HS-5 (cell line): Measurements from ENCODE around the gene TENT4A.

Experiments used
- DNase-seq: peaks from one replicate; pipeline ENCODE4 v3.0.0-alpha.2; 2012; ENCODE audit warnings: low read depth

Gene TENT4A

DNA sequence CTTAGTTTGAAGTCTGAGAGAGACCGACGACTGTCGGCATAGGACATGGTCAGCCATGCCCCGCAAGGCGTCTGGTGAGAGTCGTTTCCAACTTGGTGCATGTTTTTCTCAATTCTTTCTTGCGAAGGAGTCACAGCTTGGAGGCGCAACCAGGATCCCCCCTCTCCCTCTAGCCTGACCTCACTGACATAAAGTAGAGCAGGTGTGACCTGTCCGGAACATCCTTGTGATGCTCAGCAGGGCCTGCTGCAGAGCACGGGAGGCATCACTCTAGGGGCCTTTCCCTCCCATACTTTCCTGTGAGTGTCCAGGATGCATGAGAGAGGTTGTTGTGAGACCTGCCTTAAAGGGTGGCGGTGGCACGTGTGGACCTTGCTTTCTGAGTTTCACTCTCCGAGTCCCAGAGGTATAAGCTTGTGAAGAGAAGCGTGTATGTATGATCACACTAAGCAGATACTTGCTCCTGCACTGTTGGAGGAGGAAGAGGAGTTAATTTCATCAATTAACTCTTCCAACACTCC is 5.0 kb downstream of the TENT4A start:
- DNase-seq, result no peak

DNA sequence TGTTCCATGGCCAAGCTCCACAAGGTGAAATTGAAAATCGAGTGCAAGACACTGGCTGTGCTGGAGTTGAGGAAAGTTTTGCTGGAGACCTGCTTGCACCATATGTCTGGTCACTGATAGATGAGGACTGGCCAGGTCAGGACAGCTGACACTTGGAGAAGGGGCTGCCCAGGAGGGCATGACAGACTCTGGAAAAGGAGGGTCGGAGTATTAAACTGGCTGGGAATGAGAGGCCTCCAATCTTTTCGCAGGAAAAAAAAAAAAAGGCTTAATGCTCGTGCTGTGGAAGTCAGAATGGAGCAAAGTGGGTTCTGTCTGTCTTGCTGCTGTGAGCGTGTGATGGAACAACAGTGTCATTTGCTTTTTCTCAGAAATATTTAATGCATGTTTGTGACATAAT is 5.5 kb downstream of the TENT4A start:
- no peak for DNase-seq

DNA sequence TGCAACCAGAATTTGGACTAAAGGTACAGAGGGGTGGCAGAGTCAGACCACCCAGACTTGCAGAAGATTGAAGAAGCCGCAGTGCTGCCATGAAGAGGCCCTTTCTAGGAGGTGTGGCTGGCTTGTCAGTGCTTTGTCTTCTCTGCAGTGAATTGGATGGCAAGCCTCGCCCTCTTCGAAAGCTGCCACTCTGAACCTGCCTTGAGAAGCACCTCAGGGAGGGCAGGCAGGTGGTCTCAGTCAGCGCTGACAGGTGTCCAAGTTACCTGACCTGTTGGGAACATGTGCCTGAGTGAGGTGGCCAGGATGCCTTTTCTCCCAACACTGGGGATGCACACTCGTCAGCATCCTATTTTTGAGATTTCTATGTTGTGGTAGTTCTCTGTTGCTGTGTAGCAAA is 6.2 kb downstream of the TENT4A start:
- no peak for DNase-seq

DNA sequence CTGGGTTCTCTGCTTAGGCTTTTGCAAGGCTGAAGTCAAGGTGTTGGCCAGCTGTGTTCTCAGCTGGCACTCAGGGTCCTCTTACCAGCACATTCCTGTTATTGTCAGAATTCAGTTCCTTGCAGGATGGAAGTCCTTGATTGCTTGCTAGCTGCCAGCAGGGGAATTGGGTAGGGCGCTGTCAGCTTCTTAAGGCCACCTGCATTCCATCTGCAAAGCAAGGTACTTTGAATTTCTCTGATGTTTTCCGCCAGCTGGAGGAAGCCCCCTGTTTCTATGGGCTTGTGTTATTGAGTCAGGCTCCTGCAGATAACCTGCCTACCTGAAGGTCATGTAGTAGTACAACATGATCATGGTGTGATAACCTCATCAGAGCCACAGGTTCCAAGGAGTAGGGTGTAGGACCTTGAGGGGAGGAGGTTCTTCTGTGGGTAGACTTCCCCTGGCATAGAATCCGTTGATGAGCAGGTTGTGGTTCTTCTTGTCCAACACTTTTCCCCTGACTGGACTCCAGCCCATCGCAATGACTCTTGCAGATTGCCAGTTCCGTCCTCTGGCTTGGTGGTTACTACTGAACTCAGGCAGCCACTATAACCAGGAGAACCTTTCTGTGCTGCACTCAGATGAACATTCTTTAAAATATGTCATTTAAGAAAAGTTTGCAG is 6.8 kb downstream of the TENT4A start:
- DNase-seq, result no peak

DNA sequence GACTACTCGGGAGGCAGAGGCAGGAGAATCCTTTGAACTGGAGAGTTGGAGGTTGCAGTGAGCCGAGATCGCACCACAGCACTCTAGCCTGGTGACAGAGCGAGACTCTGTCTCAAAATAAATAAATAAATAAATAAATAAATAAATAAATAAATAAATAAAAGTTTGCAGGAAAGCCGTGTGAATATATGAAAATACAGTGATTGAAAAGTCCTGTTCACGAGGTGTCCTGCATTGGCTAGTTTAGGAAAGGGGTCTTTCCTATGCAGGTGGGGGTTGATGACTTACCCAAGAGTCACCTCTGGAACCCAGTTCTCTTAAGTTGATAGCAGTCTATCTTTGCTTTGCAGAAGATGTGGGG is 7.3 kb downstream of the TENT4A start:
- DNase-seq, result no peak

DNA sequence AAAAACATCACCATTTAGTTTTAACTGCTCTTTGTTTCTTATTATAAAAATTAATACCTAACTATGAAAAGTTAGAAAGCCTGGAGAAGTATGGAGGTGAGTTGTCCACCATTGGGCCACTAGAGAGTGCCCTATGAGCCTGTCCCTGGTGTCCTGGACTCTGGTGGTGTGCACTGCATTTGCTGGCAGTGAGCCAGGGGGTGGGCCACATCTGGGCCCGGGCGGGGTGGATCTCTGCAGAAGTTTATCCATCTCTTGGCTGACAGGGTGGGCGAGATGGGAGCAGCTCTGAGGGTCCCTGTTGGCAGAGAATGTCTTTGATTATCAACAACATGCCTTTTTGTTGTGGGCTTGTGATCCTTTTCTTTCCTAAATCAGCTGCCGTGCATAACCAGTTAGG is 8.2 kb downstream of the TENT4A start:
- DNase-seq, result no peak

DNA sequence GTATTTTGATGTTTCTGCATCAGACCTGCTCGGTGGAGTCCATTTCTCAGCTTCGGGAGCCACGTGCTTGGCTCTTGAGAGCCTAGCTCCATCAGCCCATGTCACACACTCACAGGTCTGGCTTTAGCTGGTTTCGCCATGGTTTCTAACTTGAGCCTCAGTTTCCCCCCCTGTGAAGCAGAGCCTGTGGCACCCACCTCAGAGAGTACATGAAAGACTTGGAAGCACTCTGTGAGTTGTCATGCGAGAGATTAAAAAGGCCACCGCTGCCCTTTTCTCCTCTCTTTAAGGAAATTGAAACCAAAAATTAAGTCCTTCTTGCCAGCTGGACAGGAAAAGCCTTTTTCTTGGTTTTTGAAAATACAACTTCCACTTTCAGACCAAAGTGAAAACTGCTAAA is 8.8 kb downstream of the TENT4A start:
- DNase-seq, result no peak

DNA sequence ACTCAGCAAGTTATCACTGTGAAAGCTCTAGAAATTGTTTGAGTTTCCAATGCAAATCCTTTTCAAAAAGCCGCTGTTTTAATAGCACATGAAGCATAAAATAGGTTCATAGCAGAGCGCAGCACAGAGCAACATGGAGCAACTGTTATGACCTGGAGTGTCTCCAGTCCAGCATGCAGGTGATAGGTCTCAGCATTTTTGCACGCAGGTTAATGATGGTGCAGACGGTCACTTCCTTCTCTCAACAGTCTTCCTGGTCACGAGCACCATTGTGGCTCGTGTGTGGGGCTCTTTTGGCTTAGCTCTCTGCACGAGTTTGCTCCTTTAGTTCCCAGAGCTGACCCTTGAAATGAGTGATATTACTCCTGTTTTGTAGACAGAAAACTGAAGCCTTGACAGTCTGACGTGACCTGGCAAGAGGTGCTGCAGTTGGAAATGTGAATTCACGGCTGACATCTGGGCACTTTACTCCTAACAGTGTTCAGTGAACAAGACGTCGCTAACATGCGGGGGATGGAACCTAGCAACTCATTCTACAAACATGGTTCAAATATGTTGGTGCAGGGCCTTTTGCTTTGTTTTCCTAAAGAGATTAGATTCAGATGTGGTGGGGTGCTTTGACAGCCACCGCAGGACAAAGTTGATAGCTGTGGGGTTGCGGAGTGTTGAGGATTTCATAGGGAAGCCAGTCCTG is 10.0 kb downstream of the TENT4A start:
- no peak for DNase-seq

DNA sequence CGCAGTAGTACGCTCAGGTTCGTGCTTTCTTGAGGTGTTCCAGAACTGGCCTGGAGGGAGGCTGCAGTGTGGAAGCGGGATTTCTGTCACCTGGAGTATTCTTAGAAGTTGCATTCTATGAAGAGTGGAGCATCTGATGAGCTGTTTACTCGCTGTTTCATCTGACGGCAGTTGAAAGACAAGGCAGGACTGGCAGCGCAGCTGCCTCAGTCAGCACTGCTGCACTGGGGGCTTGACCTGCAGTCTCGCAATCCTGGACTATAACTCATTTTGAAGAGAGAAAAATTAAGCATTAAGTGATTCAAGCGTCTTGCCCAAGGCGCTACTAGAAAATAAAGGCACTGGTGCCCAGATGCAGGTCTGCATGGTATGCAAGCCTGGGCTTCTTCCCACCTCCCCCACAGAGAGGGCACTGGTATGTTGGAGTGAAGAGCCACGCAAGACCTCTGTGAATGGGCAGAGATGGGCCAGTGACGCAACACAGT is 10.6 kb downstream of the TENT4A start:
- no peak for DNase-seq

DNA sequence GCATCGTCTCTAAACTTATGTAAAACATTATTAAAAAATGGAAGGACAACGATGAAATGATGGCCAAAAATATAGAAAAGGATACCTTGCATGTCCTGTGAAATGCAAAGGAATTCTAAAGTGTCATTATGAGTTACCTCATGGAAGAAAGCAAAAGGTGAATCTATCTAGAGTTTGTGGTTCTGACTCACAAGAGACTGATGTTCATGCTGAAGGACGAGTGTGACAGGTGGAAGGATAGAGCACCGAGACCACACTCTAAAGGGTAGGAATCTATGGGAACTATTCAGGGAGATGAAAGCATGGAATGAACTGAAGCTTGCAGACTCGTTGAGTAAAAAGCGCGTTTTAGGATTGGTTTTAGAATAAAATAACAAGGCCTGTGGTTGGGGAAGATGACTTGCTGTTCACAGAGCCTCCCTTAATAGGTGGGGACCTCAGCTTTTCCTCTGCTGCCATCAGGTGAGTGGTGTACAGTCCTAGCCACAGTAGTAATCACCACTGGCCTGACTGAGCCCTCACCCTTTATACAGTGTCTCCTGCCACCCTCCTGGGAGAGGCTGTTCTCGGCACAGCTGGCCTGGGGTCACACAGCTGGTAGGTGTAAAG is 11.2 kb downstream of the TENT4A start:
- DNase-seq, result no peak

DNA sequence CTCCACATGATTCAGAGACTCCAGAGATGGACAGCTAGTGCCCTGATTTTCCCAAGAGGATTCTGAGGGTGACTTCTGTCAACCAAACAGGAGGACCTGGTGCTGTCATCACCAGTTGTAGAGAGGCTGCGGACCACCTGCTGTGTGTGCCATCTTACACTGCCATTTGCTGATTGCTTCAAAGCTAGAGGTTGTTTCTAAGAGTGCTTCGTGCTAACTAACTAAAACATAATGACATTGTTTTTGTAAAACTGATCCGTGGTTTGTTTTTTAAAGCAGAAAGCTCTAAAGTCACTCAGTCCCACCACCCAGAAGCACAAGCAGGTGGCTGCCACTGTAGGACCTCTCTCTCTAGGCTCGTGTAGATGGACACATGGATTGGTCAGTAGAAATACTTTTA is 12.2 kb downstream of the TENT4A start:
- no peak for DNase-seq

DNA sequence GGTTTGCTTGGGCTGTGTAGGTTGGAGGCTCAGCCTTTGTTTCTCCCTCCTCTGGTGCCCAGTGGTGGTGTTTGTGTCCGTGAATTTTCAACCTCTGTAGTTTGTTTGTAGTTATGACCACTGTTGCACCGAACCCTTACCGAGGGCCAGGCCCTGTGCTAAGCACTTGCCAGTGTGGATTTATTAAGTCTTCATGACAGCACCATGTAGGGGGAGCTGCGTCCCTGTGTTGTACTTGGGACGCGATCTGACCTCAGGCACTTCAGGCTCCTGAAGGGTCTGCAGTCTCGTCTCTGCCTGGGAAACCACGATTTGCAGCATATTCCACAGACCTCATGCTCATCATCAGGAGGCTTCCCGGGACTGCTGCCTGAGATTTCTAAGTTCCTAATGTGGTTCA is 12.8 kb downstream of the TENT4A start:
- no peak for DNase-seq

DNA sequence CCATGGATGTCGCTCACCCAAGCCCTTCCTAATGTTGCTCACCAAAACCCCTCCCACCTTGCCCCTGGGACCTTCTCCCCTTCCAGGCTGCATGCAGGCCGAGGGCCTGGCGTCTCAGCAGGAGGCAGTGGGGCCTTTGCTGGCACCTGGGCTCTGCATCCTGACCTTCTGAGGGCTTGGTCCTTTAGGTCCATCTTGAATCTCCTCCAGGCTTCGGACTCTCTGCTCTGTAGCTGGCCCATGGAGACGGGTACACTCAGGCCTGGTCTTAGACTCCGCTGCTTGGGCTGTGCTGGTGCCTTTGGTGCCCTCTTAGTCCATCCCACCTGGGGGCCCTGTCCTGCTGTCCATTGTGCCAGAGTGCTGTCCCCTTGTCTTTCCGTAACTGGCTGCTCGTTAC is 14.0 kb downstream of the TENT4A start:
- no peak for DNase-seq

DNA sequence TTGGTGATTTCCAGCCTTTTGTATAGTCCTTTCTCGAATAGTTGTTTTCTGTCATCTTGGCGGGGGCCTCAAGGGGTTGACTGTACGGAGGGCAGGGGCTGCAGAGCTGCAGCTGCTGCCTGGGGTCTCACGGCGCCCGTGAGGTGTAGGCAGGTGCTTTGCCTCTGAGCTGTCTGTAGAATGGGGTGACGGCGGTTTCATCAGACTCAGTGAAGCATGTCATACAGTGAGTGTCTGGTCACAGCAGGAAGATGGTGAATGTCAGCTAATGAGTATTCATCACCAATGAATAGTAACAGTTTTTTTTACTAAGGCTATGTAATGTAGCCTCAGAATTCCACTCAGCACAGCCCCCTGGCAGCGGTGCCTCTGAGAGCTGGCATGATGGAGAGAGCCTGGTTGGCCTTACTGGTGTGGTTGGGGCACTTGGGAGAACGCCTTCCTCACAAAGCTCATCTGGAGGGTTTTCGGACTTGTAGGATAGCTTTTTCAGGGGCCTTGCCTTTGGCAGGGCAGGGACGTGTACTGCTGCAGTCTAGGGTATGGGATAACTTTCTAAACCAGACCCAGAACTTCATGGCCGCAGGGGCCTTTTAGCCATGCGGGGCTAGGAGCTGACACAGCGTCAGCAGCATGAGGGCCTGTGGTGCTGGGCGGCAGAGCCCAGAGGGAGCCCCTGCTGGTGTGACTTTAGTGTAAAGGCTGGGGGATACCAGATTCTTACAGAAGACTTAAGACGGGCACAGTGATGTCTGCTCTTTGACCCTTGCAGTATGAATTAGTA is 15.0 kb downstream of the TENT4A start:
- DNase-seq, result no peak

DNA sequence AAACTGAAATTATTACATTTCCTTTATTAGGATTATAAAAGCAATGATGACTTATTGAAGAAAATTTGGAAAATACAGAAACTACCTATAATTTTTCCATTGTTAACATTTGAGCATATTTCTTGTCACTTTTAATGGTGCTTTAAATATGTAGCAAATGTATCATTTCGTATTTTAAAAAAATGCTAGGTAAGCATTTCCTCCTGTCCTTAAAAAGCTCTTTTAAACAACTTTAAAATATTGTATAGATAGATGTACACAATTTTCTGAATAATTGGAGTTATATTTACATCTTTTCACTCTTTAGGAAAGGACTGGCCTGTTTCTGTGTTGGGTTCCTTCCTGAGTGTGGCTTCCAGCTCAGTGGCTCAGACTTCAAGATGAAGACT is 15.6 kb downstream of the TENT4A start:
- DNase-seq, result no peak

DNA sequence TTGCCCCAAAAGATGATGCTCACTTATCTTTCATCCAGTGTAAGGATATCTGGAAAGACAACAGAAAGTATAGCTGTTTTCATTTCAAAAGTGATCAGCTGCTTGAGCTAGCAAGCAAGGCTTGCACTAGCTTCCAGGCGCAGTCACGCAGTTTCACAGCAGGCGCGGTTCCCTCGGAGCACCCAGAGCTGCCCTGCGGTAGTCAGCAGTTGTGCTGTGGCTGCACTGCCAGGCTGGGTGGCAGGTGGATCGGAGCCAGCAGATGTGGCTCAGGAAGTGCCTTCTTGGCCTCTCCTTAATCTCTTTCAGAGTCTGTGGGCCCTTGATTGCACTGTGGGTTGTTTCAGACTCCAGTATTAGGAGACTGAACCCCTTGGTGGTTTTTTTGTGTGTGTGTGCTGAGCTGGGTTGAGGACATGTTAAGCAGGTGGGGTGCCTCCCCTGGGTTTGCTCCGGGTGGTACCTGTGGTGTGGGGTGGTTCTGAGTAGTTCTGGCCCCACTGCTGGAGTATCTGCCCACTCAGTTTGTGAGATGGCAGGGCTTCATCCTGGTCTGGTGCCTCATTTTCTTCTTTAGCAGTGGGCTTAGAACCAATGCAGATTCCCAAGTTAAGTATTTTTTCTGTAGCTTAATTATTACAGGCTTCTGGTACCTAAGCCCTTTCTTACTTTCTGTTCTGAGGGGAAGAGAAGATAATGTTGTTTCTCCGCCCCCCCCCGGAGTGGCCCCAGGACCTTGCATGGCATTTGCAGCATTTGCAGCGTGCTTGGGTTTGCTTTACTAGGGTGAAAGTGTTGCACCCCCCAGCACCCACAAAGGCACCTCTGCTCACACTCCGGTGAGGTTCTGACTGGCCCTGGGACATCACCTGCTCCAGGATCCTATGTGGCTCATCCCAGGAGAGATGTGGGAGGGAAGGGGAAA is 16.4 kb downstream of the TENT4A start:
- no peak for DNase-seq

DNA sequence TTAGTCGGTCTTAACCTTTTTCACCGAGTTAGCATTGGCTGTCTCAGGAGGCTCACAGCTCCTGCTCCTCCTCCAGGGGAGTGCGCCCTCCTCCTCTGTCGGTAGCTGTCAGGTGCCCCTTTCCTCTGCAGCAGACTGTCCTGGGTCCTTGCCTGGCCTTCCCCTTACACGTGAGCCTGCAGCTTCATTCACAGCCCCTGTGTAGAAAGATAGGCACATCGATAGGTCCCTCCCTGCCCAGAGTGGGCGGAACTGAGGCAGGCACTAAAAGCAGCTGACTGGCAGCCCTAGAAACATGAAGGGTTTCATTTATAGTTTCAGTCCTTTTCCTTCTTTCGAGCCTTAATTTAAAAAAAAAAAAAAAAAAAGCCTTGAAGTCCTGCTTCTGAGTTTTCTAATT is 17.2 kb downstream of the TENT4A start:
- no peak for DNase-seq

DNA sequence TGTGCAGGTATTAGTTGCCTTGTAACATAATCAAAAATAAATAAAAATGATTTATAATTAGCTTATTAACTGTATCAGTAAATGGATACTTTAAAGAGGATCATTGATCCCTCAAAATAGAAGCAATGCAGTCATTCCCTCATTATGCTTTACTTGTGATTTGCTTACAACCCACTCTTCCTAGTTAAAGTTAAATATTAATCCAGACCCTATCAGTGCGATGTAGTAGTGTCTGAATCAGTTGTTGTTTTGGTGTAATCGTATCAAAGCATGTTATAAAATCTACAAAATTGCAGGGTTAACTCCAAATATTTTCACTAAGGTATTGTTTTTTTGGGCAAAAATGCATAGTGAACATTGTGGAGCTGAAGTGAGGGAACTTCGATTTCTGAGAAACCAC is 17.6 kb downstream of the TENT4A start:
- no peak for DNase-seq

DNA sequence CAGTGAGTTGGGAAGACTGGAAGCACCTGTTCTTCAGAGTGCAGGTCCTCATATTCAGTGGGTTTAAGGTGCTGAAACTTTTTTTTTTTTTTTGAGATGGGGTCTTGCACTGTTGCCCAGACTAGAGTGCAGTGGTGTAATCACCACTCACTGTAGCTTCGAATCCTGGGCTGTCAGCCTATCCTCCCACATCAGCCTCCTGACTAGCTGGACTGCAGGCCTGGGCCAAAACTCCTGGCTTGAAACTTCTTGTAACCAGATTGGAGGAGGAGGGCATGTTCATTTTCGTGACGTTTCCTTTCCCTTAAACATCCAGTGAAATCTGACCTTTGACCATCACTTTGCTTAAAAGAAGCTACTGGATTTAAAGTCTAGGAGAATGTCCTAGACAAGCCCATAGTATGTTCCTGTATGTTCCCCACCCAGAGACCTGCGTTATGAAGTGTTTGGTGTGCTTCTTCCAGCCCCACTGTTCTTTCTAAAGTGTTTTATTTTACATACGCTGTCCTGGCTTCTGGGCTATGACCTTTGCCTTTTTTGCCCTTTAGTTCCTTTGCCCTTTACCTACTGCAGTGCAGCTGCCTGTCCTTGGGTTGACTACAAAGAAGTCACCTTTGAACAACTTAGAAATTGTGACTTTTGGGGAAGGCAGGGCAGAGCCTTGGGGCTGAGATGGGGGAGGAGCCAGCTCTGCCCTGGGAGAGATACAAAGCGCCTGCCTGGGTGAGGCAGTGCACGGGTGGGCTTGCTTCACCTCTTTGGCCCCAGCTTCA is 18.4 kb downstream of the TENT4A start:
- DNase-seq, result no peak

DNA sequence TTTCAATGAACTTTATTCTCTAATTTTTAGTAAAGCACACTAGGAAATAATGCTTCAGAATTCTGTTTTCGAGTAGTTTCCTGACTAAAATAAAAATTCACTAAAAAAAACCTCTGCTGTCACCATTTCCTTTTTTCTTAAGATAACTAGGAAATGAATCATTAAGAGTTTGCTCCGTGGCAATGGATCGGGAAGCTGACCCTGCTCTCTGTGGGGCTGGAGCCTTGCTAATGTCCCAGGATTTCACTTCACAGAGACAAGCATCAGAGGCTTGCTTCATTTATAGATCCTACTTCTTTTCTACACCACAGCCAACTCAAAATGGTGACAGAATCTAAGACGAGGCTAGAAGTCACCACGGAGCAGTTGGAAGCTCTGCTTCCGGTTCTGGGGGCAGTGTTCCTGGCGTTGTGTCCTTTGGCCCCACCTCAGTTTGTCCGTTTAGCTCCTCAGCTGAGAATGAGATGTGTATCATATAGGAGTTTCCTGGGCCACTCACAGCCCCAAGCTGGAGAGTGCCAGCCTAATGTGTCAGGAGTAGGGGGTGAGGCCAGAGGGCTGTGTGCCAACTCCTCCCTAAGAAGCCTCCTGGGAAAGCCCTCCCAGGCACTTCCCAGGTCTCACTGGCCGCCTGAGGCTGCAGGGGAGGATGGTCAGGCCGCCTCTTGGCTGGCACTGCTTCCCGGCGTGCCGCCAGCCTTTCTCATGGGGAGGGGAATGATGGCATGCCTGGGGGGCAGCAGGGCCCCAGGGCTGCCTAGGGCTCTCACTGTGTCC is 19.6 kb downstream of the TENT4A start:
- peak; percentile 68 for DNase-seq
